ENCODE data around the gene FOXK2. TPM values are rescaled to one million over a fixed set of nuclear protein-coding genes. Genes with fewer than 3 reads are reported as not detected.
"Not testable (repeated sequence)": the region's sequence is repeated elsewhere in the genome, so short reads cannot be mapped to it uniquely, and the experiment has no call there.

Gene FOXK2
- total RNA-seq, 2 experiments from 2014 or later: 32.5 to 33.7 TPM

GRCh38 chr17:82507631-82508175 is 11.8 kb upstream of the FOXK2 start:
- Mint-ChIP-seq H3K27me3 (no peaks in the 10 kb centered on the region), H3K4me1 (ENCODE audit: low read depth) (no peaks in the 10 kb centered on the region), H3K4me3 (no peak overlapping the region), H3K27ac (no peak overlapping the region), H3K9me3 (no peaks in the 10 kb centered on the region), H3K36me3 (ENCODE audit: low read depth) (no peaks in the 10 kb centered on the region)
- Histone ChIP-seq H3K27ac (ENCODE audit: low read depth in 1 of 2, low read length in 2 of 2) (no peak overlapping the region), H3K36me3 (ENCODE audit: insufficient read depth, low read length) (no peaks in the 10 kb centered on the region), H3K27me3 (ENCODE audit: control insufficient read depth in 1 of 2, insufficient read depth in 2 of 2, low read length in 2 of 2) (no peaks in the 10 kb centered on the region), H3K4me3 (ENCODE audit: low read length) (no peak overlapping the region), H3K9me3 (ENCODE audit: control insufficient read depth in 1 of 2, insufficient read depth in 1 of 2, low read length in 2 of 2) (no peaks in the 10 kb centered on the region), H3K4me1 (ENCODE audit: insufficient read depth, low read length) (peaks cover 3% of the 10 kb centered on the region)
- TF ChIP-seq CTCF (IDR thresholded peaks at IDR 0.05): no peak
- CTCF ChIA-PET: no interaction called here
- no peak for ATAC-seq (ENCODE audit: poor library complexity)
- no peak for DNase-seq
- intact Hi-C loops (cut with DNase I, micrococcal nuclease): no loop called here
- POLR2A ChIA-PET: interaction anchor here (1.9 kb wide), 1 partner anchor 12 kb away, joined by 5 read pairs; the partner anchor contains the start of gene FOXK2

- H3K4me1 ChIP-seq (ENCODE audit: insufficient read depth, low read length); intact Hi-C loops (cut with DNase I, micrococcal nuclease); H3K27me3 Mint-ChIP-seq; H3K36me3 ChIP-seq (ENCODE audit: insufficient read depth, low read length); H3K9me3 ChIP-seq (ENCODE audit: control insufficient read depth in 1 of 2, insufficient read depth in 1 of 2, low read length in 2 of 2); H3K4me1 Mint-ChIP-seq (ENCODE audit: low read depth); H3K4me3 ChIP-seq (ENCODE audit: low read length); DNase-seq; H3K9me3 Mint-ChIP-seq; H3K27me3 ChIP-seq (ENCODE audit: control insufficient read depth in 1 of 2, insufficient read depth in 2 of 2, low read length in 2 of 2); H3K4me3 Mint-ChIP-seq; H3K27ac ChIP-seq (ENCODE audit: low read depth in 1 of 2, low read length in 2 of 2); ATAC-seq (ENCODE audit: poor library complexity); H3K36me3 Mint-ChIP-seq (ENCODE audit: low read depth); CTCF ChIA-PET; H3K27ac Mint-ChIP-seq; POLR2A ChIA-PET: not testable (repeated sequence)
Measured at GRCh38 chr17:82511642-82512041, 7.9 kb upstream of the FOXK2 start.

- H3K9me3 ChIP-seq (ENCODE audit: control insufficient read depth in 1 of 2, insufficient read depth in 1 of 2, low read length in 2 of 2); H3K9me3 Mint-ChIP-seq; ATAC-seq (ENCODE audit: poor library complexity); H3K27me3 Mint-ChIP-seq; H3K27ac ChIP-seq (ENCODE audit: low read depth in 1 of 2, low read length in 2 of 2); H3K4me1 ChIP-seq (ENCODE audit: insufficient read depth, low read length); H3K4me1 Mint-ChIP-seq (ENCODE audit: low read depth); DNase-seq; H3K36me3 ChIP-seq (ENCODE audit: insufficient read depth, low read length); H3K4me3 Mint-ChIP-seq; H3K27ac Mint-ChIP-seq; H3K4me3 ChIP-seq (ENCODE audit: low read length); H3K27me3 ChIP-seq (ENCODE audit: control insufficient read depth in 1 of 2, insufficient read depth in 2 of 2, low read length in 2 of 2); POLR2A ChIA-PET; H3K36me3 Mint-ChIP-seq (ENCODE audit: low read depth); intact Hi-C loops (cut with DNase I, micrococcal nuclease); CTCF ChIA-PET: not testable (repeated sequence)
Measured at GRCh38 chr17:82513864-82514263, 5.7 kb upstream of the FOXK2 start.

- Histone ChIP-seq H3K4me3 (ENCODE audit: low read length) (no peak overlapping the region), H3K9me3 (ENCODE audit: control insufficient read depth in 1 of 2, insufficient read depth in 1 of 2, low read length in 2 of 2) (no peaks in the 10 kb centered on the region), H3K27ac (ENCODE audit: low read depth in 1 of 2, low read length in 2 of 2) (no peak overlapping the region), H3K4me1 (ENCODE audit: insufficient read depth, low read length) (peaks cover 26% of the 10 kb centered on the region), H3K27me3 (ENCODE audit: control insufficient read depth in 1 of 2, insufficient read depth in 2 of 2, low read length in 2 of 2) (no peaks in the 10 kb centered on the region), H3K36me3 (ENCODE audit: insufficient read depth, low read length) (no peaks in the 10 kb centered on the region)
- Mint-ChIP-seq H3K27me3 (no peaks in the 10 kb centered on the region), H3K27ac (peak overlapping the region; percentile 36), H3K9me3 (no peaks in the 10 kb centered on the region), H3K36me3 (ENCODE audit: low read depth) (peaks cover 5% of the 10 kb centered on the region), H3K4me3 (peak overlapping the region; percentile 15), H3K4me1 (ENCODE audit: low read depth) (peaks cover 12% of the 10 kb centered on the region)
- CTCF ChIA-PET: no interaction called here
- TF ChIP-seq CTCF (IDR thresholded peaks at IDR 0.05): no peak
- intact Hi-C loops (cut with DNase I, micrococcal nuclease): no loop called here
- POLR2A ChIA-PET: no interaction called here
- ATAC-seq (ENCODE audit: poor library complexity): no peak
- DNase-seq: no peak
Measured at GRCh38 chr17:82517230-82517865, 2.2 kb upstream of the FOXK2 start.

All from CD4-positive, alpha-beta T cell (primary cell).